Measurements from ENCODE around the gene TBPL2. TPM values are rescaled to one million over a fixed set of nuclear protein-coding genes. Genes with fewer than 3 reads are reported as not detected.

The TBPL2 gene
- total RNA-seq, 1 experiment from 2014 or later, result not detected

GRCh38 chr14:55411426-55412389 is 28.7 kb downstream of the TBPL2 start, which contains the start of gene ATG14:
TSS of gene ATG14 (minus strand) at chr14:55411830. CDS start at chr14:55411822, 8 bp downstream.
- WGBS (ENCODE audit: extremely low coverage, insufficient read length, low lambda C conversion rate), result no CpG with 5 or more reads among the region's 57 CpGs
- no peak within 1 kb of the TSS for H2BK12ac ChIP-seq (ENCODE audit: insufficient read length, low read depth, low read length)
- H2BK5ac ChIP-seq (ENCODE audit: insufficient read length, low read length), result no peak within 1 kb of the TSS
- no peak within 1 kb of the TSS for H3K4ac ChIP-seq (ENCODE audit: low read depth, low read length)
- H3K56ac ChIP-seq (ENCODE audit: insufficient read length, low read depth, low read length), result no peak within 1 kb of the TSS
- H3K4me1 ChIP-seq (ENCODE audit: insufficient read depth, low read length), result no peaks in the 10 kb centered on the region
- no peaks in the 10 kb centered on the region for H3K9me3 ChIP-seq (ENCODE audit: control insufficient read depth, low read depth, low read length)
- no peak within 1 kb of the TSS for H3T11ph ChIP-seq (ENCODE audit: low read length)
- H3K18ac ChIP-seq (ENCODE audit: insufficient read length, low read depth, low read length), result peak within 1 kb of the TSS; percentile 89
- peak within 1 kb of the TSS; percentile 25 for H2AFZ ChIP-seq (ENCODE audit: low read length)
- no peak for TF ChIP-seq CTCF (conservative IDR thresholded peaks at IDR 0.05)
- Mint-ChIP-seq H3K27me3 (ENCODE audit: low read depth) (peaks cover 5% of the 10 kb centered on the region; the same call in 1 of the 2 replicates), H3K4me1 (peaks cover 26 to 27% of the 10 kb centered on the region in 2 experiments), H3K36me3 (ENCODE audit: insufficient read depth in 1 of 3, low read depth in 3 of 3) (no peaks in the 10 kb centered on the region), H3K9me3 (no peaks in the 10 kb centered on the region; a peak in 1 of 5 replicates), H3K4me3 (peak within 1 kb of the TSS; percentile 92 to 94), H3K27ac (peak within 1 kb of the TSS; percentile 87 to 98 (median 96))
- no peak within 1 kb of the TSS for H2BK15ac ChIP-seq (ENCODE audit: low read depth, low read length)
- H3K23ac ChIP-seq (ENCODE audit: insufficient read length, low read depth, low read length), result no peak within 1 kb of the TSS
- no peaks in the 10 kb centered on the region for H4K20me1 ChIP-seq (ENCODE audit: control insufficient read depth, insufficient read depth, insufficient read length)
- H3K4me2 ChIP-seq (ENCODE audit: insufficient read depth, insufficient read length, low read length), result peak within 1 kb of the TSS; percentile 93
- H4K5ac ChIP-seq (ENCODE audit: insufficient read length, low read depth, low read length), result peak within 1 kb of the TSS; percentile 97
- no peak within 1 kb of the TSS for H3K27ac ChIP-seq (ENCODE audit: insufficient read length, low read depth, low read length)
- peak within 1 kb of the TSS; percentile 61 for H4K8ac ChIP-seq (replicated peaks; ENCODE audit: insufficient read length, low read depth, low read length)
- peaks cover 3% of the 10 kb centered on the region for H3K79me1 ChIP-seq (ENCODE audit: insufficient read depth, low read depth, low read length, poor library complexity, severe bottlenecking)
- H4K91ac ChIP-seq (ENCODE audit: insufficient read length, low read depth, low read length), result peak within 1 kb of the TSS; percentile 78
- H2AK5ac ChIP-seq (ENCODE audit: insufficient read length, low read length), result no peak within 1 kb of the TSS
- H3K27me3 ChIP-seq (ENCODE audit: insufficient read depth, low read length), result no peaks in the 10 kb centered on the region
- H3K9ac ChIP-seq (ENCODE audit: extremely low read depth, insufficient read length, low read length), result peak within 1 kb of the TSS; percentile 90
- H3K14ac ChIP-seq (ENCODE audit: insufficient read depth, low read length), result peak within 1 kb of the TSS; percentile 87
- peaks cover 4% of the 10 kb centered on the region for H3K23me2 ChIP-seq (ENCODE audit: insufficient read length, low read depth, low read length, poor library complexity, severe bottlenecking)
- DNase-seq, result peak; percentile 88
- H3K79me2 ChIP-seq (ENCODE audit: insufficient read depth, low read length), result peaks cover 10% of the 10 kb centered on the region; the same call in 1 of the 2 replicates
- H2BK120ac ChIP-seq (ENCODE audit: low read depth, low read length, poor library complexity, severe bottlenecking), result no peak within 1 kb of the TSS
- no peak within 1 kb of the TSS for H2BK20ac ChIP-seq (ENCODE audit: low read depth, low read length, poor library complexity, severe bottlenecking)
